ENCODE measurements around the gene CD200R1L.

DNA sequence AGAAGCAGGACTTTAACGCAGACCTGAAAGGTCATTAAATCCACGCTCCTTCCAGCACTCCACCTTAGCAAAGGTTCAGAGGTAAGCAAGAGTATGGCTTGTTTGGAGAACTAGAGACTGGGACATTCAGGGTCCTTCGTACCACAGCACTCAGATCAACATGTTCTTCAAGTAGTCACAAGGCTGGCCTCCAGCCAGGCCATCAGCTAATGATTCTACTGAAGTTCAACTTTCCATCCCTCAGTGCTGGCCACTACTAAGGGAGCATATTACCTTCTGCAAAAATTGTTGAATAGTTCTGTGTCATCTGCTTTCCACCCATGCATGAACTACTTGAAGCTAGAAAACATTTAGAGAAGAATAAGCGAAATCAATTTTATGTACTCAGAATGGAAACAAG lies 17.6 kb downstream of the CD200R1L start:
- TF ChIP-seq POLR2AphosphoS5 (IDR thresholded peaks at IDR 0.05; ENCODE audit: low read depth) (no peak), ZNF331 (CRISPR knock-in tag; IDR thresholded peaks at IDR 0.05; ENCODE audit: low read depth) (no peak), EZH2 (IDR thresholded peaks at IDR 0.05; ENCODE audit: low read depth, unreplicated experiment) (no peak)
- TF ChIP-seq, protein P1, sequence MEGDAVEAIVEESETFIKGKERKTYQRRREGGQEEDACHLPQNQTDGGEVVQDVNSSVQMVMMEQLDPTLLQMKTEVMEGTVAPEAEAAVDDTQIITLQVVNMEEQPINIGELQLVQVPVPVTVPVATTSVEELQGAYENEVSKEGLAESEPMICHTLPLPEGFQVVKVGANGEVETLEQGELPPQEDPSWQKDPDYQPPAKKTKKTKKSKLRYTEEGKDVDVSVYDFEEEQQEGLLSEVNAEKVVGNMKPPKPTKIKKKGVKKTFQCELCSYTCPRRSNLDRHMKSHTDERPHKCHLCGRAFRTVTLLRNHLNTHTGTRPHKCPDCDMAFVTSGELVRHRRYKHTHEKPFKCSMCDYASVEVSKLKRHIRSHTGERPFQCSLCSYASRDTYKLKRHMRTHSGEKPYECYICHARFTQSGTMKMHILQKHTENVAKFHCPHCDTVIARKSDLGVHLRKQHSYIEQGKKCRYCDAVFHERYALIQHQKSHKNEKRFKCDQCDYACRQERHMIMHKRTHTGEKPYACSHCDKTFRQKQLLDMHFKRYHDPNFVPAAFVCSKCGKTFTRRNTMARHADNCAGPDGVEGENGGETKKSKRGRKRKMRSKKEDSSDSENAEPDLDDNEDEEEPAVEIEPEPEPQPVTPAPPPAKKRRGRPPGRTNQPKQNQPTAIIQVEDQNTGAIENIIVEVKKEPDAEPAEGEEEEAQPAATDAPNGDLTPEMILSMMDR (conservative IDR thresholded peaks at IDR 0.05; ENCODE audit: low read depth in 2 of 2): no peak
